Fibroblast of mammary gland (primary cell): ENCODE results near the gene KIAA0319L.

Experiments
- DNase-seq: peaks from one replicate; pipeline ENCODE4 v3.0.0-alpha.2; 2010; ENCODE audit warnings: low read depth
- H3K4me3 ChIP-seq: 2 replicates; pipeline ENCODE4 v1.5.1; 2011; ENCODE audit warnings: low read depth, mild to moderate bottlenecking, low read length, moderate library complexity; ENCODE audit not compliant: control insufficient read depth
- TF ChIP-seq, protein P1 (sequence below): conservative IDR thresholded peaks from 2 replicates; pipeline ENCODE4 v1.5.1; 2011; ENCODE audit warnings: low read depth, low read length, inconsistent platforms; ENCODE audit not compliant: control insufficient read depth, insufficient read depth

KIAA0319L gene

DNA sequence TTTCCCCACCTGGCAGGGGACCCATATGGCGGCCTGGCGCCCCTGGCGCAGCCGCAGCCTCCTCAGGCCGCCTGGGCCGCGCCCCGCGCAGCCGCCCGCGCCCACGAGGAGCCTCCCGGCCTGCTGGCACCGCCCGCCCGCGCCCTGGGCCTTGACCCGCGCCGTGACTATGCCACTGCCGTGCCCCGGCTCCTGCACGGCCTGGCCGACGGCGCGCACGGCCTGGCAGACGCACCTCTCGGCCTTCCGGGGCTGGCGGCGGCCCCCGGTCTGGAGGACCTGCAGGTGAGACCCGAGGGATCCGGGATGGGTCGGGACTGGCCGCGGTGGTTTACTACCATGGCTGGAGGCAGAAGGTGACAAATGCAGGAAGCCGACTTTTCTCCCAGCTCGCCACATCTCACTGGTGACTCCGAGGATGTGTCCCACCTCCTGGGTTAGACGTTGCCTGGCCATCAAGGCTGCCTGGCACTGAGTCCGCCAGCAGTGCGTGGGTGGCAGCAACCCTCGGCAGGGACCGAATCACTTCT, 17.0 kb upstream of the KIAA0319L start:
- H3K4me3 ChIP-seq = no peak overlapping the region
- DNase-seq = no peak
- TF ChIP-seq, protein P1, sequence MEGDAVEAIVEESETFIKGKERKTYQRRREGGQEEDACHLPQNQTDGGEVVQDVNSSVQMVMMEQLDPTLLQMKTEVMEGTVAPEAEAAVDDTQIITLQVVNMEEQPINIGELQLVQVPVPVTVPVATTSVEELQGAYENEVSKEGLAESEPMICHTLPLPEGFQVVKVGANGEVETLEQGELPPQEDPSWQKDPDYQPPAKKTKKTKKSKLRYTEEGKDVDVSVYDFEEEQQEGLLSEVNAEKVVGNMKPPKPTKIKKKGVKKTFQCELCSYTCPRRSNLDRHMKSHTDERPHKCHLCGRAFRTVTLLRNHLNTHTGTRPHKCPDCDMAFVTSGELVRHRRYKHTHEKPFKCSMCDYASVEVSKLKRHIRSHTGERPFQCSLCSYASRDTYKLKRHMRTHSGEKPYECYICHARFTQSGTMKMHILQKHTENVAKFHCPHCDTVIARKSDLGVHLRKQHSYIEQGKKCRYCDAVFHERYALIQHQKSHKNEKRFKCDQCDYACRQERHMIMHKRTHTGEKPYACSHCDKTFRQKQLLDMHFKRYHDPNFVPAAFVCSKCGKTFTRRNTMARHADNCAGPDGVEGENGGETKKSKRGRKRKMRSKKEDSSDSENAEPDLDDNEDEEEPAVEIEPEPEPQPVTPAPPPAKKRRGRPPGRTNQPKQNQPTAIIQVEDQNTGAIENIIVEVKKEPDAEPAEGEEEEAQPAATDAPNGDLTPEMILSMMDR = no peak

DNA sequence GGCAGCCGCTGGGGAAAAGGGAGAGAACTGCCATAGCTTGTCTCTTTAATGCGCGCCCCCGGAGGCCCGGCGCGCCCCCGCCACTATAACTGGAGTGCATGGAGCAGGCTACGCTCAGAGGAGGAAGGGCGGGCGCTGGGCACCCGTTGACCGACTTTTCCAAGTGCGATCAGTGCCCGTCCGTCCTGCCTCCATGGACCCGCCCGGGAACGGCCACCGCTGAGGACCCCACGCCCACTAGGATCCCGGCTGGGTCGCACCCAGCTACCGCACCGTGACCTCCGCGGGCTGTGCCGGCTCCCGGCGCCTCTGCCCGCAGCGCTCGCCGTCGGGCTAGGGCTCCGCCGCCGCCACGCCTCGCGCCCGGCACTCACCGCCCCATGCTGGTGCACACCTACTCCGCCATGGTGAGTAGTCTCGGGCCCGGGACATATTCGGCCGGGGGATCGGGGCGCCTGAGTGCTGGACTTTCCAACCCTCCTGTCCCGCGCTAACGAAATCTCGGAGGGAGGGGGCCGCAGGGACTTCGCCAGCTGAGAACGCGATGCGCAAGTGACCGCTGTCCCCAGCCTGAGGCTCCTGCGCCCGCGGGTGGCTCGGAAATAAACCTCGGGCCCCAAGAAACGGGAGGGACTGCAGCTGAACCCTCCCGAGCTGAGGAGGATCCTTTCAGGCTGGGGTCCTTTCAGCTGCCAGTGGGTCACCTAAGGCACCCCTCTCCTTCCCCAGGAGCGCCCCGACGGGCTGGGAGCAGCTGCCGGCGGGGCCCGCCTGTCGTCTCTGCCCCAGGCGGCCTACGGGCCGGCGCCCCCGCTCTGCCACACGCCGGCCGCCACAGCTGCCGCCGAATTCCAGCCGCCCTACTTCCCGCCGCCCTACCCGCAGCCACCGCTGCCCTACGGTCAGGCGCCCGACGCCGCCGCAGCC, 16.3 kb upstream of the KIAA0319L start, which contains the start of gene TFAP2E:
Gene TFAP2E (plus strand): TSS at position 117 of the 927 bp plus-strand sequence. CDS start 264 bp downstream, at position 381.
- H3K4me3 ChIP-seq = peak within 1 kb of the TSS; percentile 47
- TF ChIP-seq, protein P1 = no peak
- DNase-seq = peak; percentile 20

DNA sequence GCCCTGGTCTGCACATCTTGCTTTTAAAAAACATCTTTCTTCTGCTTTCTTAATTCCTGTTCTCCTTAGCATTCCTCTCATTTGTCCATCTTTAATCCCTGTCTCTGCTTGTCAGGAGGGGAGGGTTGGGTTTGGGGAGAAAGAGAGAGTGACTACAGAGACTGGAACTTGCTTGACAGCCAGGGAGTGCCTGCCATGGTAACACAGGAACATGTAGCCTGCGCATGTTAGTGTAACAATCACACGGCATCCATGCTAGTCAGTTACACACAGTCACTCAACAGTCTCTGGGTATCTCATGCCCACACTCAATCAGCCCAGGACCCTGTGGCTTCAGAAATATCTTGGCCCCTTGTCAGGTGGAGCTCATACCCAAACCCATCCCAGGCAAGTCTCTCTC, 15.1 kb upstream of the KIAA0319L start:
- TF ChIP-seq, protein P1 = no peak
- no peak for DNase-seq

DNA sequence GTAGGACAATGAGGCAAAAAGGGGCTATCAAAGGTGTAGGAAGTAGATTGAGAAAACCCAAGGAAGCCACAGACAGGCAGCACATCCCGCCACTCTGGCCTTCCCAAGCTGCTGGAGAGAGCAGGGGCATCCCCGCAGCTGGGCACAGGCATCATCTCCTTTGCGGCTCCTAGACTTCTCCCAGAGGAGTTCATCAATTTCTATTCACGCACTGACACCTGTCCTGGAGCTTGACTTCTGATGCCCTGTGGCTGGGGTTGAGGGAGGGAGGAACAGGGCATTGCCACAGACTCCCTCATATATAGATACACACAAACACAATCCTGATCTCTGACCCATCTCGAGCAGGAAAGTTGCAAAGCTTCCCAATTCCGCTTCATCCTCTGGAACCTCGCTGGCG, 14.1 kb upstream of the KIAA0319L start:
- TF ChIP-seq, protein P1 = no peak
- no peak overlapping the region for H3K4me3 ChIP-seq
- no peak for DNase-seq

More for the DNA sequence above, 15.1 kb upstream of the KIAA0319L start:
- H3K4me3 ChIP-seq = no peak overlapping the region

DNA sequence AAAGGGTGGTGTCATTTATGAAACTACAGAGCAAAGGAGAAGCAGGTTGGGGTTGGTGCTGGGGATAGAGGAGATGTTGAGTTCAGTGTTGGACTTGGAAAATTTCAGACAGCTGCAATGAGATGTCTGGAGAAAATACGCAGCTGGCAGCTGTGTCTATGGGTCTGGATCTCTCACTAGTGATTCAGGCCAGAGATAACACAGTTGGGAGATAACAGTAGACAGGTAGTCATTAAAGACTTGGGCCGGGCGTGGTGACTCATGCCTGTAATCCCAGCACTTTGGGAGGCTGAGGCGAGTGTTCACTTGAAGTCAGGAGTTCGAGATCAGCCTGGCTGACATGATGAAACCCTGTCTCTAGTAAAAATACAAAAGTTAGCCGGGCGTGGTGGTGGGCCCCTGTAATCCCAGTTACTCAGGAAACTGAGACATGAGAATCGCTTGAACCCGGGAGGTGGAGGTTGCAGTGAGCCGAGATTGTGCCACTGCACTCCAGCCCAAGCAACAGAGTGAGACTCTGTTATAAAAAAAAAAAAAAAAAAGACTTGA, 13.5 kb upstream of the KIAA0319L start:
- DNase-seq = no peak
- TF ChIP-seq, protein P1 = no peak
- no peak overlapping the region for H3K4me3 ChIP-seq

DNA sequence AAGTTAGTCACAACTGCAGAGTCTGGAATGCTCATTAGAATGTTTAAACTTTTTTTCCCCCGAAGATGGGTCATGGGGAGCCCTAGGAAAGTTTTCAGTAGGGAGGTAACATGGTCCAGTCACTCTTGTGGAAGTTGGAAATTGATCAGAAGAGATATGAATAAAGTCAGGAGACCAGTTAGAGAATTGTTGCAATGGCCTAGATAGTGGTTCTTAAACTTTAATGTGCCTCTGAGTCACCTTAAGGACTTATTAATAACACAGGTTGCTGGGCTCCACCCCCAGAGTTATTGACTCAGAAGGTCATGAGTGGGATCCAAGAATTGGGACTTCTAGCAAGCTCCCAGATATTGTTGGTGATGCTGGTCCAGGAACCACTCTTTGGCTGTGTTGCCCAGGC, 12.7 kb upstream of the KIAA0319L start:
- no peak overlapping the region for H3K4me3 ChIP-seq
- TF ChIP-seq, protein P1 = no peak
- DNase-seq = peak; percentile 70
